HepG2 (cell line): Measurements from ENCODE around the gene PET100. TPM values are rescaled to one million over a fixed set of nuclear protein-coding genes. Genes with fewer than 3 reads are reported as not detected.

ENCODE experiments used
- AKAP8 ChIP-seq: sonication (generic); formaldehyde crosslinking; IDR thresholded peaks from 2 replicates; pipeline ENCODE4 v1.5.1; 2020; ENCODE audit warnings: mild to moderate bottlenecking, missing genetic modification reagents
- ATF3 ChIP-seq: sonication (generic); formaldehyde crosslinking; IDR thresholded peaks from 2 replicates; pipeline ENCODE4 v1.4.0; 2020; ENCODE audit warnings: missing genetic modification reagents
- ATRX ChIP-seq: sonication (generic); formaldehyde crosslinking; IDR thresholded peaks from 2 replicates; pipeline ENCODE4 v1.4.0; 2020; ENCODE audit warnings: missing genetic modification reagents, borderline replicate concordance
- CAMTA2 ChIP-seq: sonication (generic); formaldehyde crosslinking; IDR thresholded peaks from 2 replicates; pipeline ENCODE4 v1.4.0; 2020; ENCODE audit warnings: mild to moderate bottlenecking, missing genetic modification reagents, borderline replicate concordance
- CERS6 ChIP-seq: sonication (generic); formaldehyde crosslinking; IDR thresholded peaks from 2 replicates; pipeline ENCODE4 v1.5.0; 2020; ENCODE audit warnings: missing genetic modification reagents
- EP300 ChIP-seq, 3 experiments: sonication (generic) in 1 of 3; formaldehyde crosslinking in 1 of 3; IDR thresholded peaks; 2 replicates each; pipeline versions ENCODE4 v1.5.1 to v1.6.1; 2011 to 2020; ENCODE audit warnings: low read depth in 2 of 3, low read length in 2 of 3, borderline replicate concordance in 1 of 3, improper control_type of control experiment in 1 of 3, mild to moderate bottlenecking in 1 of 3, missing genetic modification reagents in 1 of 3, moderate library complexity in 1 of 3
- GATAD2A ChIP-seq: IDR thresholded peaks from 2 replicates; pipeline ENCODE4 v1.6.1; 2016
- KAT7 ChIP-seq: IDR thresholded peaks from 2 replicates; pipeline ENCODE4 v1.6.1; 2018; ENCODE audit warnings: borderline replicate concordance, missing compliant biosample characterization
- MAF1 ChIP-seq: sonication (generic); formaldehyde crosslinking; IDR thresholded peaks from 2 replicates; pipeline ENCODE4 v1.5.0; 2020; ENCODE audit warnings: missing genetic modification reagents, borderline replicate concordance
- MYPOP ChIP-seq: sonication (generic); formaldehyde crosslinking; IDR thresholded peaks from 2 replicates; pipeline ENCODE4 v1.8.1; 2023; ENCODE audit warnings: mild to moderate bottlenecking, moderate library complexity, missing genetic modification reagents
- NFKBIZ ChIP-seq: IDR thresholded peaks from 2 replicates; pipeline ENCODE4 v1.6.1; 2018; ENCODE audit warnings: missing genetic modification reagents, missing compliant biosample characterization
- NFYB ChIP-seq: sonication (generic); formaldehyde crosslinking; IDR thresholded peaks from 2 replicates; pipeline ENCODE4 v1.4.0; 2020; ENCODE audit warnings: missing genetic modification reagents
- PBX2 ChIP-seq: IDR thresholded peaks from 2 replicates; pipeline ENCODE4 v1.6.1; 2016; ENCODE audit warnings: control low read depth
- SIN3A ChIP-seq: IDR thresholded peaks from 2 replicates; pipeline ENCODE4 v1.6.1; 2011; ENCODE audit warnings: low read depth, mild to moderate bottlenecking, control low read depth, low read length, borderline replicate concordance
- SOX6 ChIP-seq, 2 experiments: fragments of 450-650 bp in 1 of 2; sonication (generic) in 1 of 2; formaldehyde crosslinking in 1 of 2; IDR thresholded peaks; 2 replicates each; pipeline versions ENCODE4 v1.4.0 to v1.6.1; 2017 to 2020; ENCODE audit warnings: antibody characterized with exemption in 1 of 2, mild to moderate bottlenecking in 1 of 2, missing genetic modification reagents in 1 of 2
- ZNF205 ChIP-seq: IDR thresholded peaks from 2 replicates; pipeline ENCODE4 v1.6.1; 2018; ENCODE audit warnings: missing biosample characterization, missing genetic modification reagents
- ZNF280B ChIP-seq: sonication (generic); formaldehyde crosslinking; IDR thresholded peaks from 2 replicates; pipeline ENCODE4 v1.5.0; 2020; ENCODE audit warnings: missing genetic modification reagents, mild to moderate bottlenecking, borderline replicate concordance
- ZNF441 ChIP-seq: sonication (generic); formaldehyde crosslinking; IDR thresholded peaks from 2 replicates; pipeline ENCODE4 v1.7.0; 2021; ENCODE audit warnings: missing genetic modification reagents, borderline replicate concordance
- ZNF580 ChIP-seq: IDR thresholded peaks from 2 replicates; pipeline ENCODE4 v1.6.1; 2016; ENCODE audit warnings: low read depth, borderline replicate concordance
- ZNF703 ChIP-seq: sonication (generic); formaldehyde crosslinking; IDR thresholded peaks from 2 replicates; pipeline ENCODE4 v1.5.1; 2020; ENCODE audit warnings: missing genetic modification reagents, mild to moderate bottlenecking, moderate library complexity, borderline replicate concordance
- ZNF724P ChIP-seq: sonication (generic); formaldehyde crosslinking; IDR thresholded peaks from 2 replicates; pipeline ENCODE4 v1.8.0; 2022; ENCODE audit warnings: missing genetic modification reagents, borderline replicate concordance
- ZNF780A ChIP-seq: sonication (generic); formaldehyde crosslinking; IDR thresholded peaks from 2 replicates; pipeline ENCODE4 v1.8.0; 2022; ENCODE audit warnings: mild to moderate bottlenecking, missing genetic modification reagents, moderate library complexity
- ZNF878 ChIP-seq: sonication (generic); formaldehyde crosslinking; IDR thresholded peaks from 2 replicates; pipeline ENCODE4 v1.8.1; 2023; ENCODE audit warnings: mild to moderate bottlenecking, missing genetic modification reagents, moderate library complexity
- polyA plus RNA-seq, 8 experiments: library from polyadenylated mRNA; depleted of rRNA in 3 of 8; stranded (reverse) in 7 of 8; unstranded in 1 of 8; fragments of >200 nt; fragmentation: Illumina TruSeq in 4 of 8; extraction: Trizol in 4 of 8; gene quantifications; 2 replicates each; pipeline versions ENCODE4 v1.2.1 to v1.2.3, GENCODE V29; 2011 to 2016; ENCODE audit warnings: low read depth in 4 of 8, missing spikeins in 1 of 8, mixed read lengths in 1 of 8; ENCODE audit not compliant: insufficient read depth in 1 of 8
- total RNA-seq, 5 experiments: library from RNA; depleted of rRNA; stranded (reverse); fragments of >200 nt; fragmentation: Illumina TruSeq; extraction: Trizol; gene quantifications; 2 replicates each; pipeline ENCODE4 v1.2.3, GENCODE V29; 2016; ENCODE audit warnings: low read depth in 1 of 5

Gene PET100
- total and polyA plus RNA-seq, 2 of the 13 experiments (the other 11 are each of a cell fraction or from before 2014, with no cell fraction given): 22.3 to 66.5 TPM

GRCh38 chr19:7629347-7630054 is at the start of gene PET100, which contains the start of gene XAB2 (continued):
- TF ChIP-seq EP300 (IDR thresholded peaks at IDR 0.05; ENCODE audit: low read depth in 2 of 2, low read length in 2 of 2): no peak
- TF ChIP-seq EP300 (CRISPR knock-in tag; IDR thresholded peaks at IDR 0.05; ENCODE audit: borderline replicate concordance): no peak
- no peak for TF ChIP-seq ZNF280B (CRISPR knock-in tag)
- 0 out of 2 replicates have a peak, but pooled peaks have one; percentile 31 for TF ChIP-seq ZNF441 (CRISPR knock-in tag)
- no peak for TF ChIP-seq ZNF878
- no peak for TF ChIP-seq MAF1
- peak; percentile 14; the same call in 1 of the 2 replicates for TF ChIP-seq GATAD2A (CRISPR knock-in tag)
- TF ChIP-seq NFKBIZ (CRISPR knock-in tag): no peak
- no peak for TF ChIP-seq ZNF580 (CRISPR knock-in tag)
- peak; percentile 99 for TF ChIP-seq NFYB (CRISPR knock-in tag)
- TF ChIP-seq ATF3: no peak
- TF ChIP-seq PBX2: peak; percentile 98
- TF ChIP-seq KAT7 (CRISPR knock-in tag): no peak
- TF ChIP-seq ZNF780A: no peak
- no peak for TF ChIP-seq SOX6 (IDR thresholded peaks at IDR 0.05)
- peak; percentile 65 for TF ChIP-seq SOX6 (CRISPR knock-in tag; IDR thresholded peaks at IDR 0.05)
- TF ChIP-seq ATRX (CRISPR knock-in tag): no peak
- TF ChIP-seq MYPOP (CRISPR knock-in tag): 0 out of 2 replicates have a peak, but pooled peaks have one; percentile 24
- peak; percentile 29; the same call in 1 of the 2 replicates for TF ChIP-seq ZNF205 (CRISPR knock-in tag)
- no peak; the same call in 1 of the 2 replicates for TF ChIP-seq CAMTA2
- no peak for TF ChIP-seq ZNF724P (CRISPR knock-in tag)
- no peak for TF ChIP-seq ZNF703 (CRISPR knock-in tag)
- TF ChIP-seq SIN3A: peak; percentile 90
- no peak for TF ChIP-seq AKAP8 (CRISPR knock-in tag)
- TF ChIP-seq CERS6 (CRISPR knock-in tag): no peak
